B cell (primary cell): ENCODE results near the gene GPR33. TPM values are rescaled to one million over a fixed set of nuclear protein-coding genes. Genes with fewer than 3 reads are reported as not detected.

Experiments used
- ATAC-seq: fragments of 200-7000 bp; cut with Tn5 transposase; one replicate; pipeline ENCODE4 v1.10.0; 2021; ENCODE audit warnings: low read depth, mild to moderate bottlenecking, moderate number of reproducible peaks, moderate library complexity
- CTCF ChIA-PET: fragments of 350-600 bp; sonication (Branson Sonifier 250); formaldehyde crosslinking; loops from one replicate; lab custom pipeline; 2021; ENCODE audit warnings: antibody characterized with exemption, inconsistent platforms; lab: Charles Lee
- POLR2A ChIA-PET: fragments of 350-600 bp; sonication (Branson Sonifier 250); formaldehyde crosslinking; loops from one replicate; lab custom pipeline; 2021; ENCODE audit warnings: antibody characterized with exemption; lab: Charles Lee
- DNase-seq: peaks from one replicate; pipeline ENCODE4 v3.0.0; 2013
- H2AFZ ChIP-seq: 2 replicates; pipeline ENCODE4 v1.6.1; 2012; ENCODE audit warnings: mild to moderate bottlenecking, low read depth, low read length; ENCODE audit not compliant: insufficient read depth, poor library complexity, severe bottlenecking
- H3K27ac ChIP-seq, 2 donors: 1 replicate in 1 of 2; 2 replicates in 1 of 2; pipeline ENCODE4 v1.5.1; 2012 to 2013; ENCODE audit warnings: low read length in 2 of 2, mild to moderate bottlenecking in 2 of 2, moderate library complexity in 1 of 2
- H3K27me3 ChIP-seq, 4 experiments: fragments of 200-600 bp in 1 of 4; sonication (generic) in 1 of 4; replicated peaks in 1 of 4; 1 replicate in 2 of 4; 2 replicates in 2 of 4; pipeline versions ENCODE4 v1.6.1 to v1.7.0; 2013 to 2016; ENCODE audit warnings: low read length in 3 of 4, mild to moderate bottlenecking in 2 of 4, mixed read lengths in 1 of 4, moderate library complexity in 1 of 4; ENCODE audit not compliant: insufficient read depth in 4 of 4, control insufficient read depth in 3 of 4; ENCODE audit errors: control extremely low read depth in 1 of 4
- H3K36me3 ChIP-seq, 2 experiments: replicated peaks in 1 of 2; 1 replicate in 1 of 2; 2 replicates in 1 of 2; pipeline versions ENCODE4 v1.6.1 to v1.7.1; 2013; ENCODE audit warnings: low read length in 1 of 2; ENCODE audit not compliant: insufficient read depth in 2 of 2, control insufficient read depth in 1 of 2; ENCODE audit errors: control extremely low read depth in 1 of 2, extremely low read depth in 1 of 2
- H3K4me1 ChIP-seq, 2 donors: fragments of 200-600 bp in 1 of 2; sonication (generic) in 1 of 2; 1 replicate in 1 of 2; 2 replicates in 1 of 2; pipeline versions ENCODE4 v1.5.1 to v1.6.1; 2013 to 2017; ENCODE audit warnings: low read length in 2 of 2; ENCODE audit not compliant: control insufficient read depth in 2 of 2, insufficient read depth in 2 of 2
- H3K4me2 ChIP-seq: replicated peaks from 2 replicates; pipeline ENCODE3; 2012; ENCODE audit warnings: mild to moderate bottlenecking, low read depth, low read length; ENCODE audit not compliant: poor library complexity, severe bottlenecking
- H3K4me3 ChIP-seq, 5 experiments: fragments of 200-600 bp in 1 of 5; sonication (generic) in 1 of 5; 1 replicate in 3 of 5; 2 replicates in 2 of 5; pipeline versions ENCODE4 v1.5.1 to v1.7.0; 2011 to 2016; ENCODE audit warnings: low read length in 4 of 5, mild to moderate bottlenecking in 4 of 5, low read depth in 2 of 5, control low read depth in 1 of 5, moderate library complexity in 1 of 5; ENCODE audit not compliant: insufficient read depth in 1 of 5; ENCODE audit errors: control extremely low read depth in 1 of 5, extremely low read depth in 1 of 5
- H3K79me2 ChIP-seq: fragments of 200-600 bp; sonication (generic); one replicate; pipeline ENCODE4 v1.6.0; 2016; ENCODE audit warnings: low read length; ENCODE audit not compliant: control insufficient read depth, insufficient read depth
- H3K9ac ChIP-seq: fragments of 200-600 bp; sonication (generic); 2 replicates; pipeline ENCODE4 v1.6.1; 2017; ENCODE audit warnings: mild to moderate bottlenecking, low read length, moderate library complexity
- H3K9me3 ChIP-seq, 3 donors: one replicate each; pipeline versions ENCODE4 v1.6.1 to v1.7.1; 2013; ENCODE audit warnings: low read length in 2 of 3; ENCODE audit not compliant: control insufficient read depth in 2 of 3, insufficient read depth in 1 of 3; ENCODE audit errors: control extremely low read depth in 1 of 3
- H4K20me1 ChIP-seq: 2 replicates; pipeline ENCODE4 v1.6.0; 2012; ENCODE audit warnings: mild to moderate bottlenecking, low read length; ENCODE audit not compliant: insufficient read depth, control insufficient read depth, poor library complexity, severe bottlenecking
- H3K27ac Mint-ChIP-seq: one replicate; pipeline ENCODE4 v1.8.0; 2021; ENCODE audit warnings: mixed read lengths
- H3K27me3 Mint-ChIP-seq: one replicate; pipeline ENCODE4 v1.8.0; 2021; ENCODE audit warnings: mixed read lengths
- H3K4me1 Mint-ChIP-seq: one replicate; pipeline ENCODE4 v1.8.0; 2021; ENCODE audit warnings: mixed read lengths
- H3K4me3 Mint-ChIP-seq: one replicate; pipeline ENCODE4 v1.8.0; 2021; ENCODE audit warnings: mixed read lengths
- H3K9me3 Mint-ChIP-seq: one replicate; pipeline ENCODE4 v1.8.0; 2022; ENCODE audit warnings: mixed read lengths; ENCODE audit not compliant: insufficient read depth
- CTCF ChIP-seq: fragments of 200-600 bp; IDR thresholded peaks from one replicate; pipeline ENCODE4 v1.8.0; 2022; ENCODE audit warnings: antibody characterized with exemption, mild to moderate bottlenecking
- EZH2 ChIP-seq: IDR thresholded peaks from 2 replicates; pipeline ENCODE4 v1.6.1; 2012; ENCODE audit warnings: borderline replicate concordance, low read depth, mild to moderate bottlenecking, moderate library complexity, low read length; ENCODE audit not compliant: insufficient read depth, poor library complexity, severe bottlenecking
- WGBS: methylation state at CpG from one replicate; pipeline ENCODE4 v1.1.5; 2013; ENCODE audit warnings: missing lambda C conversion rate; ENCODE audit not compliant: insufficient coverage; 5-methylcytosine and 5-hydroxymethylcytosine counted together
- intact Hi-C: fragments of 100-400 bp; cut with micrococcal nuclease; formaldehyde crosslinking; loops from one replicate; pipeline ENCODE4 v1.10.0; 2022
- polyA plus RNA-seq: library from polyadenylated mRNA; depleted of rRNA; stranded (reverse); fragments of >200 nt; gene quantifications from 2 replicates; pipeline ENCODE4 v1.2.3, GENCODE V29; 2012
- total RNA-seq, 2 donors: library from RNA; stranded (reverse); fragments of 120-200 nt in 1 of 2; gene quantifications; 1 replicate in 1 of 2; 2 replicates in 1 of 2; pipeline versions ENCODE4 v1.2.3 to v1.2.4, GENCODE V29; 2013 to 2022

The GPR33 gene
- total and polyA plus RNA-seq, 2 donors (not counting 1 experiment from before 2014, with no cell fraction given): not detected

- peaks cover 9% of the 10 kb centered on the region for H3K27me3 Mint-ChIP-seq
- ATAC-seq: no peak
- no peak for TF ChIP-seq EZH2
- peak; percentile 13 for TF ChIP-seq CTCF
- Histone ChIP-seq H3K4me1 (no peaks in the 10 kb centered on the region), H4K20me1 (no peaks in the 10 kb centered on the region), H3K9me3 (no peaks in the 10 kb centered on the region), H3K27ac (no peak overlapping the region), H3K79me2 (no peaks in the 10 kb centered on the region), H3K4me2 (no peak overlapping the region), H2AFZ (no peak overlapping the region), H3K27me3 (peaks cover 0 to 3% (median 0%) of the 10 kb centered on the region in 4 experiments), H3K9ac (no peak overlapping the region), H3K36me3 (no peaks in the 10 kb centered on the region), H3K4me3 (no peak overlapping the region)
- H3K27ac Mint-ChIP-seq: no peak overlapping the region
- intact Hi-C loops: no loop called here
- no peaks in the 10 kb centered on the region for H3K4me1 Mint-ChIP-seq
- DNase-seq: no peak
- POLR2A ChIA-PET: no interaction called here
- no peak overlapping the region for H3K4me3 Mint-ChIP-seq
- H3K9me3 Mint-ChIP-seq: no peaks in the 10 kb centered on the region
- CTCF ChIA-PET: no interaction called here
- WGBS: 75% methylated on average over 2 of the region's 4 CpGs
Observed at GRCh38 chr14:31476131-31476866, 11.5 kb downstream of the GPR33 start.

- H4K20me1 ChIP-seq: no peaks in the 10 kb centered on the region
- ChIA-PET CTCF (no interaction called here), POLR2A (no interaction called here)
- intact Hi-C loops: no loop called here
- ATAC-seq: no peak
- H3K4me2 ChIP-seq: no peak overlapping the region
- H3K9ac ChIP-seq: no peak overlapping the region
- no peaks in the 10 kb centered on the region for H3K9me3 Mint-ChIP-seq
- no peak for DNase-seq
- no peaks in the 10 kb centered on the region for H3K9me3 ChIP-seq
- TF ChIP-seq CTCF (no peak), EZH2 (no peak)
- no peaks in the 10 kb centered on the region for H3K79me2 ChIP-seq
- no peak overlapping the region for H3K4me3 ChIP-seq
- H3K4me3 Mint-ChIP-seq: no peak overlapping the region
- no peaks in the 10 kb centered on the region for H3K27me3 ChIP-seq
- no peak overlapping the region for H3K27ac Mint-ChIP-seq
- H3K4me1 ChIP-seq: peaks cover 5% of the 10 kb centered on the region in 2 donors
- no peak overlapping the region for H3K27ac ChIP-seq
- H3K36me3 ChIP-seq: no peaks in the 10 kb centered on the region
- H3K4me1 Mint-ChIP-seq: peaks cover 5% of the 10 kb centered on the region
- no peak overlapping the region for H2AFZ ChIP-seq
- 97% methylated on average over 6 of the region's 6 CpGs for WGBS
- H3K27me3 Mint-ChIP-seq: no peaks in the 10 kb centered on the region
Observed at GRCh38 chr14:31466554-31466953, 21.3 kb downstream of the GPR33 start.
